OCI-M2 (cell line): ENCODE measurements around the gene GRM3.

Source experiments
- DNase-seq: peaks from one replicate; lab custom pipeline; 2025; ENCODE audit not compliant: unreplicated experiment; lab: John Stamatoyannopoulos, UW

The GRM3 gene

DNA sequence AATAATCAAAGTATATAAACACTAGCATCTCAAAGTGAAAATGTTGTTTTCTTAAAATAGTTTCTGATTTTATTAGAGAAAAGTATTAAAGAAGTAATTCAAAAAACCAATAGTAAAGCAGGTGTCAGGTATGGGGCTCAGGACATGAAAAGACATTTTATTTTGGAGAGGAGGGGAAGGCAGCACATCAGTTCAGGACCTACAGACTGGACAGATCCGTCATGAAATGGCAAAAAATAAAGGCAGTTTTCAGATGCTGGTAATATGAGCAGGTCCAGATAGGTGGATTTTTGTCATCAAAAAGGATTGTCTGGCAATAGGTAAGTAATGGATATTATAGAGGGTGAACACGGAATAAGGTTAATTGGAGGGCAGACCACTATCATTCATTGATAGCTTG, 49.0 kb downstream of the GRM3 start:
- no peak for DNase-seq

DNA sequence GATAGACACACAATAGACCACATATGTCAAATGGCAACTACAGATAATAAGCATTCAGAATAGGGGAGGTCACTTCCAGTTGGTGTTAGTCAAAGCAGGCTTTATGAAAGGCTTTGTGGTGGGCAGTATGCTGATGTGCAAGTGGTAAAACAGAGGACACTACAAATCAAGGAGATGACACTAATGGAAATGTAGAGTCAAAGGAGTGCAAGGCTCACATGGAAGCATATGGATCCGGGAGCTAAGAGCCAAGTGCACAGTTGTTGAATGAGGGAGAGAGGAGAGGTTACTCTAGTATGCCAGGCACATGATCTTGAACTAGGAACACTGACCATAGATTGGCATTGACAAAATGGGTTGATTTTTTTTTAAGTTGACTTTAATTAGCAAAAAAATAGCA, 62.7 kb downstream of the GRM3 start:
- DNase-seq, result peak; percentile 47

DNA sequence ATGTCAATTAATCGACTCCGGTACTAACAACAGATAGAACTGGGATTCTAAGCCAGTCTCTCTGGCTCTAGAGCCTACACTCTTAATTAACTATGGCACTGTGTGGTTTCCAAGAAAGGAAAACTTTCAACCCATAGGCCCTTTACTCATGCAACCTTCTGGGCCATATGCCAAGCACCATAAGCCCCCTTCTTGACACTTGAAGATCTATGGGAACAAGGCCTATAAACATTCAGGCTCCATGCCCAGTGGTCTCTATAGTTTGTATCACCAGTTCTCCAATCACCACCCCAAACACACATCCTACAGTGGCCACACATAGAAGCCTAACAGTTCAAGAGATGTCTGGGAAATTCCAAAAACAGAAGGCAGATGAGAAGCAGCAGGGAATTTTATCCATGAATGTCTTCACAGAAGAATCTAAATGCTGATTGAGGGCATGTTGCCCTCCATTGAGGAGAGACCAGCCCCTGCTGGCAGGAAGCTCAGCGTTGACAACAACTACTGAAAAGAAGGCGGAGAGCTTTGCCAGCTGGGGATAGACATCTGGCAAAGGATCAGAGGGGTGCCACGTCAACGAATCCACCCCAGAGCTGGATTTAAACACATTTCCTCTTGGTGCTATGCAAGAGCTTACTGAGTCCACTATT, 64.4 kb downstream of the GRM3 start:
- no peak for DNase-seq

DNA sequence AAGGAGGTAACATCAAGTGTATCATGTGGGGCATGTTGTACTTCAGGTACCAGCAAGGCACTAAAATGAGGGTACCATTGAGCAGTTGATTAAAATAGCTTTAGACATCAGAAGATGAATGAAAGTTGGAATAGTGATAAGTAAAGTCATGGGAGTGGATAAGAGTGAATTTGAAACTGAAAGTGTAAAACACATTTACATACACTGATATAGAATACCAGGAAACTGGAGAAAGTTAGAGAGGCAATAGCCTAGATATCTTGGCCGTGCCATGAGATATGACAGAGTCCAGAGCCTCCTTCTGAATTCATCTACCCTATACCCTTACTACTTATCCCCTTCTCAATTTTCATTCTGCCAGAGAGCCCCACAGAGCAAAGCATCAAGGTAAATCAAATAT, 76.6 kb downstream of the GRM3 start:
- no peak for DNase-seq

DNA sequence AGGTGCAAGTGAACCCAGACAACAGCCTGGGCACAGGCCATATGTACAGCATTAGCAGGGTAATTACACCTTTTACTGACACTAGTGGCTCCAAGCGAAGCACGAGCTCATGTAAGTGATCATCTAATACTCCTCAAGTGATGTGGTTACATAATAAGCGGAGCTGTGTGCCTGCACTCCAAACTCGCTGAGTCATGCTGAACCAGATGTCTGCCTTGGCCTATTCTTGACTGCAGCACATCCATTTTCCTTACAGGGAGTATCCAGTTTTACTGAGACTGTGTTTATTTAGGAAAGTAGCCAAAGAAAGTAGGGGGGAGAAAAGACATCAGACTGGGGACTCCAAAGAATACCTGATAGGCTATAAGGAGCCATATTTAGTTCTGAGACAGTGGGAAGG, 90.1 kb downstream of the GRM3 start:
- DNase-seq, result no peak

DNA sequence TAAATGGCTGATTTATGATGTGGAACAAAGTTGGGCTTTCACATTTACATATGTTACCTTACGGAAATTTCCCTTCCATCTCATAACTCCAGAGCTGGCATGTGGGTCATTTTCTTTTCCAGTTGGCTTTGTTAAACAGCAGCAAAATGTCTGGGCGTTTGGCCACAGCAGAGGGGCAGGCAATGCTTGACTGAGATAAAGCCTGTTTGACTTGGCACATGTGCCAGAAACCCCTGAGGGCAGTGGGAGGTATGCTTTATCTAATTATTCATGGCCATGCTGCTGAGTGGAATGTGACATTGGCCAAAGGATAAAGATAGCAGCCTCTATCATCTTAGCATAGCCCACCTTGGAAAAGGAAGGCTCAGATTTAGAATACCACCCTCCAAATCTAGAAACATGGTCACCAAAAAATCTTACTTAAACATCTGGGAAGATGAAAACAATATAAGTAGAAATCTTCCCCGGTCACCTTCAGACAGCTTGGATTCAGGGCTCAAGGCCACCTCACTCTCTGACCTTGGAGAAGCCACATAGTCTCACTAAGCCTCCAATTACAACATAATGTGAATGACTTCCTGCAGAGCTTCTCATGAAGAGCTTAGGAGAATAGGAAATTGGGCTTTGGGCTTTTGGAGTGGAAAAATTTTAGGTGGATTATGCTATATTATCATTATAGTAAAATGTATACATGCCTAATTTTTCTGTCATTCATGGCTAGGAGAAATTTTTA, 101.5 kb downstream of the GRM3 start:
- no peak for DNase-seq

DNA sequence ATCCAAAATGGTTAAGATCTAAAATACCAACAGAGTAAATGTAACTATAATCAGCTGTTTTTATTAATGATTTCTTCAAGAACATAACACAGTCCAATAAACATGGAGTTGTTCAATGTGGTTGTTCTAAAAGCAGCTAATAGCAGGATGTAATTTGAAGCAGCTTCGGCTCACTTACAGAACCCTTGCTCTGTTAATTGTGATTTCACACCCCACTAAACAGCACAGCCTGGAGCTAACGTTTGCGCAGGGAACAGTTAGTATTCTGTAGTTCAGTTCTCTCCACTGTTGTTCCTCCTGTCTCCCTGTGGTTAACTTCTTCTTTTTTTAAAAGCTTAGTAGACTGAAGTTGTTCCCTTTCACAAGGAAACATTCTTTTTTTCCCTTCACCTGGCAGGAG, 104.0 kb downstream of the GRM3 start:
- no peak for DNase-seq

DNA sequence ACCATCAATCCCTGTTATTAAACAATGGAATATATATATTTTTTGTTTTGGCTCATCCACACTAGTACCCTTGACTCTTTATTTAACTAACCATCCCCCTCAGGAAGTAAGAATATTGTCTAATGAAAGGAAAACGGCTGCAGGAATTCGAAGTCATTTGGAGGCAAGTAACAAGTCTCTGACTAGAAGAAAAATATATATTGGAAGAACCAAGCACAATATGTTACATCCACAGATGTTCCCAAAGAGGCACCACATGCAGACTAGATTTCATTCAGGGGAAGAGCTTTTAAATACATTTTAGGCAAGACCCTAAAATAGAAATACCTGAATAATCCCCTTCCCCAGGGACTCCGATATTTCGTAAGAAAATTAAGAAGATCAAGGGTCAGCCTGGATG, 104.5 kb downstream of the GRM3 start:
- no peak for DNase-seq

DNA sequence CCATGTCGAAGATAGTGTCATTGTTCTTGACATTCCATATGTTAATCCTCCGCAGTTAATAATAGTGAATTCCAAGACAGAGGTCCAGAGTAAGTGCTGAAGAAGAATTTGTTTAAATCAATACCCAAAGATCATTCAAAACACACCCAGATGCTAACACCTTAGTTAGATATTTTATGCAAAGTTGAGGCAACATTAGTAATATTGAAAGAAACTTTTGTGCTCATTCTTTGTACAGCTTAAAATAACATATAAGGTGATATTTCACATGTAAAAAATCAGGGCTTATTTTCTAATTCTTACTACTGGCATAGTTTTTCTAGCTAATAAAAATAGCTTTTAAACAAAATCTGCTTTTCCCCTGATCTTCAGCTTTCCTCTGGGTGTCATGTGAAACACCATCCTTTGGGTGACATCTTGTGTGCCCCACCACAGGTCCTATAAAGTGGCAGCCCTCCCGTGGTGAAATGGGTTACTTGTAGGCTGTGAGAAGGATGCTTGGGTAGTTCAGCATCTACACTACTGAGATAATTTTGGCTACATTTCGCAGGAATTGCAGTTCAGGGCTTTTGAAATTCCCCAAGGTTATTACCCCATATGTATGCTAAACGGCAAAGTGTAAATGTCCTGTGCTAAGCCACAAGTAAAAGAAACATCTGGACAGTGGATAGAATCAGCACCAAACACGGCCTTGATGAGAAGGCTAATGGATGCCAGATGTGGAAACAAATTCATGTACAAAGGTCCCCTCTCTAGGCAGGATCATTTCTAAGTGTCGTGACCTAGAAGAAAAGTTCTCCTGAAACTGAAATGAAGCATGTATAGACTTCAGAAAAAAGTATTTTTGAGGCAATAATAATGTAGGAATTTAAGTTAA, 105.4 kb downstream of the GRM3 start:
- DNase-seq, result no peak

DNA sequence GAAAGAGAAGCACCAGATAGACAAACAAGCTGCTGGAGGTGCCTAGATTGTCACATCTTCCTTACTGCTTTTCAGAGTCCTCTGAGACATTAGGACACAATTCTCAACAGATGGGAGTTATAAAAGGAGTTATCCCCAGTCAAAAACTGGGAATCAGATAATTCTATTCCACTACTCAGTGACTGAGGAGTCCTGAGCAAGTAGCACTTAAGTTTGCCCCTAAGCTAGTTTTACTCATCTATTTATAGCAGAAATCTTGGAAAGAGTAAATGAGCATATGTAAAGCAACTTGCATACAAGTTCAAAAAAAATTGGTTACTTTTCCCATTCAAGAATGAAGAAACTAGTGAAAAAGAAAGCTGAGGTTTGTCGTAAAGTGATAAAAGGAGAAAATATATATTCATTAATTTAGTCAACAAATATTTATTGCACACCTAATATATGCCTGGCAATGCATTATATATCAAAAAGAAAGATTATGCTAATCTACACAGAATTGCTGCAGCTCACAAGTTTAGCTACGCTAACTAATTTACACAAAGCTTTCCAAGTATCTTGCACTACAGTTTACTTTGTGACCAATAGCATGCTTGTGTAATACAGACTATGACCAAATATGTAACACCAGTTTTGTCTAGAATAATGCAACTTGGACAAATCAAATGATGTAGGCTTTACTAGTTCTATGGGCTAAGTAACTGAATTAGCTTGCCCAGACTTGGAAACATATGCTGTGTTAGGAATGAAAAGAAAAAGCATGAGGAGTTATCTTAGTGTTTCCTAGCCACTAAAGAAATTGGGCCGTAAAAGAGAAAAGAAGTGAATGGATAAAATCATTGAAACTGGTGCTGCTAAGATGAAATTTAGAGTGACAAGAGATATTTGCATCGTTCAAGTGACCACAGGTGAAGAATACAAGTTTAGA, 106.3 kb downstream of the GRM3 start:
- no peak for DNase-seq

DNA sequence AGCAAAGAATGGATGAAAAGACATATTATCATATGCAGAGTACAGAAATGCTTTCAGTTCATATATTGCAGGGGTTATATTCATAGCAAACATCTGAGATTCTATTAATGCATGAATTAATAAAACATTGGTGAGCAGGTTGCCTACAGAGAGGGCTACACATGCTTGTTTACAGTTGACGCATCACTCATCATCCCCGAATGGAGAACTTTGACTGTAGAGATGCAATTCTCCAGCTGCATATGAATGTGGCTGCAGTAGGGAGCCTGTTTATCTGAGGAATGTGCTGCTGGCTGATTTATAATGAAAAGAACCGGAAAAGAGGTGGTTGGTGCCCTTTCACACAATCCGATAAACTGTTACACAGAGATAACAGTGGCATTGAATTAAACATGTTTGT, 116.5 kb downstream of the GRM3 start:
- DNase-seq, result no peak

DNA sequence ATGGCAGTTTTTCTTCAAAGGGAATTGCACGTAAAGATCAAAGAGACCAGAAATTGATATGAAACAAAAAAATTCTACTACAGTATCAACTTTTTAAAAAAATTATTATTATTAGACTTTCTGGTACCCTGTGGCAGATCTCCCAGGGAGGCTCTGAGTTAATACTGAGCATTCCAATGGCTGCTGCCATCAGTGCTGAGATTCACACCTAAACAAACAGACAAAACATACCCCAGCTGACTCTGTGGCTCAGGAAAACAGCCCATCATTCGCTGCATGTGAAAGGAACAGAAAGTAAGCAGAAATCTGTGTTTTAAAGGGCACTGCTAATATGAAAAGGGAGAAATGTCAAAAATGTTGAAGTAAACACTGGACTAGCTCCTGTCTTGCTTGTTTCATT, 118.4 kb downstream of the GRM3 start:
- no peak for DNase-seq

DNA sequence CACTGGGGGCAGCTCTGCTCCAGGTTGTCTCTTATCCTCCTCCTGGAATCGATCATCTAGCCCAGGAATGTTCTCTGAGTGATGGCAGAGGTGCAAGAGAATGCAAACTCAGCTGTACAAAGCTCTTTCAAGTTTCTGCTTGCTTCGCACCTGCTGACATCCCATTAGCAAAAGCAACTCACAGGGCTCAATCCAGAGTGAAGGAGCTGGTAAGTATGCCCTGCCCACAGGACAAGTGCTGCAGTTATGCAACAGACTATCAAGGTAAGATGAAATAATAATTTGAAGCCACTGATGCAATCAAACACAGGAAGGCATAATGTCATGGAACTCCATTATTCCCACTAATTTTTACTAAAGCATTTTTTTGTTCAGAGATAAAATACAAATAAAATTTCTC, 122.2 kb downstream of the GRM3 start:
- DNase-seq, result no peak

DNA sequence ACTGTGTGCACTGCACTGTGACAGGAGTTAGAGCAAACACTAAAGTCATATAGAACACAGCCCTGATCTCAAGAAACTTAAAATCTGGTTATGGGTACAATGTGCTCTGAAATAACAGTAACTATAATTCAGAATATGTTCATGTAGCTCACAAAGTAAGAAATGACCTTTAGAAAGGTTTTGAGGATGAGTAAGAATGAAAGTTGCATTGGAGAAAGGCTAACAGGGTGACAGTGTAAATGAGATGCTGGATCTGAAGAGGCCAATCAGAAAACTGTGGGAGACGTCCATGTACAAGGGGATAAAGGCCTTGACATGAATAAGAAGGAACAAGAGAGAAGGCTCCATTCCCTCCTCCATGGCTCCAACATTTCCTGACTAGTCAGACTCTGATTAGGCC, 124.7 kb downstream of the GRM3 start:
- no peak for DNase-seq

DNA sequence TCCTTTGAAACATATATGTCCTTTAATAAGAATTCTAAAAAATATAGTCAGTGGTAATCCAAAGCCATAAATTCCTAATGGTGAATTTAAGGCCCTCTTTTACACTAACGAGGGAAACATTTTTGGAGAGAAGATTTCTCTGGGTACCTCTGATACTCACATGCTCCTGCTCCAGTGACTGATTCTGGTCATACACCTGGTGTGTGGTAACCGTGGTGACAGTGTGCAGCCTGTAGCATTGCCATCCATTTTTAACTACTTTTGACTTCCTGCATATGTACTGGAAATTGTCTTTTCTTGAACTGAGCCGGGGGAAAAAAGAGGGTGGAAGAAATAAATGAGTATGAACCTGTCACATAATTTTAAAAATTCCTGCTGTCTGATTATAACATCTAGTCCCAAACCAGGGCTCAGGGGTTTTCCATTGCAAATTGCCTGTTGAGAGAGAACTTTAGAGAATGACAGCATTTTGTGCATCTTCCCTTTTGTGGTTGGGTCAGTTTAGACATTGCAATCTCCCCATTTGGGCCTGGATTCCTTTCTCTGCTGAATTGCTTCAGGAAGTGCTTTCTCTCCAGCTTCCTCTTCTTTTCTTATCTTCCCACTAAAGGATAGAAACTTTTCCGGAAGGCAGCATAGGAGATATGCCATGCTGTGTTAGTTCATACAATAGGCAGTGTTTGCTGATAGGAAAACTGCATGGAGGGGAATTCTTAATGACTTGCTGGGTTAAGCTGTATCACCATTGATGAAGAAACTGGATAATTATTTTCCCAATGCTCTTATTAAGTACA, 125.5 kb downstream of the GRM3 start:
- DNase-seq, result no peak

DNA sequence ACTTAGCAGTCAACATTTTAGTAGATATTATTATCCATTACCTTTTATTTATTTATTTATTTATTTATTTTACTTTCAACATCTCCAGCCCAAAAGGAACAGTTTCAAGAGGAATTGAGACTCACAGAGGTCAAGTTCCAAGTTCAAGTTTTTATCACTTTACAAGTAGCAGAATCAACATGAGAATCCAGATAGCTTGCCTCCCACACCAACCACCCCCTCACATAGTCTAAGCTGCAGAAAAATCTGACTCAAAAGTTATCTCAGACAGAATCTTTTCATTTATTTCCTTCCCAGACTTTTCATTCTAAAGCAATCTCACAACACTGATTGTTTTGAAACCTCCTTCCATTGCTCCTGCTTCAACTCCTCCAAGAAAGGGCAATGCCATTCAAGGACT, 129.6 kb downstream of the GRM3 start:
- no peak for DNase-seq

DNA sequence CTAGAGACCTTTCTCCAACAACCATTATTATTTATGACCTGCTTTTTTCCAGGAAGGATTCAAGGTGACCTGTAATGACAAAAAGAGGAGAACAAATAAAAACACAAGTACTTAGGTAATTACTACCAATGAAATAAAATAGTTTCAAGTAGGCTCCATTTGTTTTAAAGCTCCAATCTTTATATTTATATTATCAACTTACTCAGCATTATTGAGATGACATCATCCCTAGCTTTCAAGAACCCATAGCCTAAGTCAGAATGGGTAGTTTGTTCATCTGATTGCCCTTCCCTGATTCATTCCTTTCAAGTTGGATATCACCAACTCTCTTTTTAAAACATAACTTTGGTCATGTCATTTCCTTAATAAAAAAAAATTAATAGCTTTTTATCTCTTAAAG, 131.5 kb downstream of the GRM3 start:
- no peak for DNase-seq

DNA sequence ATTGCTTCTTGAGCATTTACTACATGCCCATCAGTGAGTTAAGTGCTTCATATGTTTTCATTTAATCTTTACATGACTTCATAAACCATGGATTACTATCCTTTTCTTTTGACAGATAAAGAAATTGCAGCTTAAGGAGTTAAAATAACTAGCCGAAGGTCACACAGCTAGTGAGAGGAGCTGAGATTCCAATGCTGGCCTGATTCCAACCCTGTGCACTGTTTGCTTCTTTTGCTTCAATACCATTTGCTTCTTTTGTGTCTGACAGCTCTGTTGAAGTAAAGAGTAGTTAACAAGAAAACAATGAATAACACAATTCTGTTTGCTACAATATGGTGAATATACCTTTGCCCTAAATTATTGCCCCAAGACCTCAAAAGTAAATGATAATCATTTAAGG, 132.4 kb downstream of the GRM3 start:
- DNase-seq, result no peak

DNA sequence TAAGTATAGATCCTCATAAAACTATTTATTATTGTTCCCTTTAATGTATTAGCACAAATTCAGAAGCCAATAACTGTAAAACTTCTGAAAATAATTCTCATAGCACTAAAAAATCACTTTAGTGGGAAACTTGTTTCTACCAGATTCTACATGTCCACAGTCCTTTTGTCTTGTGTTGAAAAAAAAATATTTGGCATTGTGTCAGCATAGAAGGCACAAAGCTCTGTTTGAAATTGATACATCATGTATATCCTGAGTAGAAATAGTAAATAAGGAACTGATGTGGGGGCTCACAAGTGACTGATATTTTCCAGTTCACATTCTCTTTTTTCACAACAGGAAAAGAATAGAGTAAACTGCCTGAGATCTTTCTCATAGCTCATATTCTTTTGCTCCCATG, 134.6 kb downstream of the GRM3 start:
- DNase-seq, result no peak

DNA sequence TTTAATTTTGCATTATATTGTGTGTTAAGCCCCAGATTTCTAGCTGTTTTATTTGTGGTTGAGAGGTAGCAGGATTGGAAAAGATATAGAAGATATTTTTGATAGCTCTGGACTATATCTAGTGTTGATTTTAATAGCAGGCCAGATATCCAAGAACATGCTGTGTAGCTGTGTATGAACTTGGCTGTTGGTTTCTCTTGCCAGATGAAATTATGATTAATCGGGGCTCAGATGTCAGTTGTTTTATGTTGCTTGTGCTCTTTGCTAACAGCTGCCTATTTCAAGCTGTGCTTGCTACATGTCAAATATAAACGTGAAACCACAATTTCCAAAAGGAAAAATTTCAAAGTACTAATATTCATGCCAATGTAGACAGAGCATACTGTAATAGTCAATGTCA, 141.1 kb downstream of the GRM3 start:
- no peak for DNase-seq
